GM12878 (cell line): ENCODE measurements around the gene ZNF547. TPM values are rescaled to one million over a fixed set of nuclear protein-coding genes. Genes with fewer than 3 reads are reported as not detected.

Experiments used
- ATAC-seq: fragments of 200-7000 bp; cut with Tn5 transposase; 3 replicates; pipeline ENCODE4 v1.9.1; 2020; ENCODE audit warnings: mild to moderate bottlenecking, moderate library complexity
- Bru-seq: library from RNA; stranded (reverse); fragments of 400-500 nt; gene quantifications from one replicate; lab custom pipeline; 2021; lab: Mats Ljungman, UMichigan
- BruChase-seq, 2 experiments: library from RNA; stranded (reverse); fragments of 400-500 nt; gene quantifications; one replicate each; lab custom pipeline; 2021; lab: Mats Ljungman, UMichigan
- BruUV-seq: library from RNA; stranded (reverse); fragments of 400-500 nt; replicated peaks from 2 replicates; lab custom pipeline; 2021; lab: Mats Ljungman, UMichigan
- CTCF ChIA-PET: fragments of 300-600 bp; sonication (Branson Sonifier 250); formaldehyde crosslinking; extraction: SDS; loops from one replicate; lab custom pipeline; 2021; ENCODE audit warnings: inconsistent platforms; lab: Yijun Ruan, JAX
- POLR2A ChIA-PET: fragments of 350-600 bp; formaldehyde crosslinking; extraction: SDS; loops from one replicate; lab custom pipeline; 2021; ENCODE audit warnings: inconsistent platforms; lab: Charles Lee
- RAD21 ChIA-PET: fragments of 300-600 bp; sonication (Branson Sonifier 250); formaldehyde crosslinking; loops from one replicate; lab custom pipeline; 2023; ENCODE audit warnings: antibody characterized with exemption; ENCODE audit not compliant: unreplicated experiment; lab: Charles Lee
- SMC1A ChIA-PET: fragments of 300-600 bp; sonication (Branson Sonifier 250); formaldehyde crosslinking; loops from one replicate; lab custom pipeline; 2023; ENCODE audit not compliant: unreplicated experiment, uncharacterized antibody; lab: Charles Lee
- DNase-seq: peaks from one replicate; pipeline ENCODE4 v3.0.0-alpha.2; 2011; ENCODE audit warnings: low read depth, low spot score
- FAIRE-seq: peaks from 3 replicates; lab custom pipeline; 2011; peaks lifted over from hg19 to GRCh38; lab: Jason Lieb, UNC
- H2AFZ ChIP-seq: 2 replicates; pipeline ENCODE4 v1.6.0; 2011; ENCODE audit warnings: low read depth, low read length, control low read depth; ENCODE audit not compliant: control insufficient read depth
- H3K27ac ChIP-seq: 2 replicates; pipeline ENCODE4 v1.5.1; 2011; ENCODE audit warnings: control low read depth; ENCODE audit not compliant: control insufficient read depth, insufficient read depth
- H3K27me3 ChIP-seq, 2 experiments: replicated peaks in 1 of 2; 2 replicates each; pipeline versions ENCODE4 v1.6.0 to v1.6.1; 2011; ENCODE audit warnings: low read length in 1 of 2; ENCODE audit not compliant: control insufficient read depth in 2 of 2, insufficient read depth in 2 of 2
- H3K36me3 ChIP-seq, 2 experiments: 2 replicates each; pipeline ENCODE4 v1.5.1; 2011; ENCODE audit warnings: low read length in 1 of 2; ENCODE audit not compliant: control insufficient read depth in 2 of 2, insufficient read depth in 2 of 2
- H3K4me1 ChIP-seq: 2 replicates; pipeline ENCODE4 v1.6.1; 2011; ENCODE audit warnings: mild to moderate bottlenecking, low read length, moderate library complexity, mixed read lengths; ENCODE audit not compliant: control insufficient read depth, insufficient read depth
- H3K4me2 ChIP-seq: 2 replicates; pipeline ENCODE4 v1.6.0; 2011; ENCODE audit warnings: control low read depth; ENCODE audit not compliant: control insufficient read depth, insufficient read depth
- H3K4me3 ChIP-seq: fragments of 200-600 bp; sonication (generic); 2 replicates; pipeline ENCODE4 v1.5.1; 2016
- H3K79me2 ChIP-seq: 2 replicates; pipeline ENCODE4 v1.6.0; 2011; ENCODE audit warnings: low read length; ENCODE audit not compliant: control insufficient read depth, insufficient read depth
- H3K9ac ChIP-seq: 2 replicates; pipeline ENCODE4 v1.8.0; 2011; ENCODE audit warnings: low read length, control low read depth, mixed read lengths; ENCODE audit not compliant: control insufficient read depth, insufficient read depth
- H3K9me3 ChIP-seq: replicated peaks from 3 replicates; pipeline ENCODE4 v1.5.1; 2011; ENCODE audit warnings: mild to moderate bottlenecking, low read length; ENCODE audit not compliant: control insufficient read depth, insufficient read depth
- H4K20me1 ChIP-seq: 2 replicates; pipeline ENCODE4 v1.6.0; 2011; ENCODE audit not compliant: control insufficient read depth, insufficient read depth
- BACH1 ChIP-seq: fragments of 450-650 bp; IDR thresholded peaks from 2 replicates; pipeline ENCODE4 v1.6.1; 2017; ENCODE audit warnings: mild to moderate bottlenecking, borderline replicate concordance
- GABPA ChIP-seq: IDR thresholded peaks from 2 replicates; pipeline ENCODE4 v1.6.1; 2014; ENCODE audit warnings: antibody characterized with exemption, low read depth, mild to moderate bottlenecking, inconsistent platforms
- HDAC6 ChIP-seq: fragments of 200-600 bp; sonication (generic); IDR thresholded peaks from one replicate; pipeline ENCODE4 v1.8.0; 2017; ENCODE audit warnings: antibody characterized with exemption; ENCODE audit not compliant: unreplicated experiment
- IKZF2 ChIP-seq, 2 experiments: fragments of 450-650 bp; IDR thresholded peaks; 2 replicates each; pipeline ENCODE4 v1.6.1; 2017; ENCODE audit warnings: mild to moderate bottlenecking in 2 of 2, moderate library complexity in 2 of 2
- MTA3 ChIP-seq: IDR thresholded peaks from 2 replicates; pipeline ENCODE4 v1.6.1; 2012; ENCODE audit warnings: low read length, inconsistent platforms, borderline replicate concordance
- NFXL1 ChIP-seq: fragments of 450-650 bp; IDR thresholded peaks from 2 replicates; pipeline ENCODE4 v1.6.1; 2017; ENCODE audit warnings: antibody characterized with exemption, mild to moderate bottlenecking, borderline replicate concordance
- NR2F1 ChIP-seq: fragments of 450-650 bp; conservative IDR thresholded peaks from 2 replicates; pipeline ENCODE4 v1.6.1; 2017; ENCODE audit warnings: mild to moderate bottlenecking
- RB1 ChIP-seq: fragments of 450-650 bp; formaldehyde crosslinking; IDR thresholded peaks from 2 replicates; pipeline ENCODE4 v1.6.1; 2017; ENCODE audit warnings: mild to moderate bottlenecking, borderline replicate concordance
- RCOR1 ChIP-seq: conservative IDR thresholded peaks from 2 replicates; pipeline ENCODE4 v1.6.1; 2012; ENCODE audit warnings: low read depth, low read length, improper control_type of control experiment
- RELB ChIP-seq: fragments of 450-650 bp; IDR thresholded peaks from 2 replicates; pipeline ENCODE4 v1.6.1; 2017; ENCODE audit warnings: low read depth, mild to moderate bottlenecking, moderate library complexity
- SPI1 ChIP-seq: IDR thresholded peaks from 2 replicates; pipeline ENCODE4 v1.6.1; 2011; ENCODE audit warnings: low read depth, mild to moderate bottlenecking, low read length, moderate library complexity, borderline replicate concordance; ENCODE audit not compliant: insufficient read depth
- TARDBP ChIP-seq: IDR thresholded peaks from 2 replicates; pipeline ENCODE4 v1.6.1; 2016; ENCODE audit warnings: borderline replicate concordance
- TBL1XR1 ChIP-seq: IDR thresholded peaks from 2 replicates; pipeline ENCODE4 v1.6.1; 2012; ENCODE audit warnings: low read depth, low read length, improper control_type of control experiment
- TCF7 ChIP-seq: IDR thresholded peaks from 2 replicates; pipeline ENCODE4 v1.6.1; 2014; ENCODE audit warnings: antibody characterized with exemption, borderline replicate concordance
- WRNIP1 ChIP-seq: IDR thresholded peaks from 2 replicates; pipeline ENCODE4 v1.6.1; 2011; ENCODE audit warnings: low read depth, low read length, improper control_type of control experiment, borderline replicate concordance
- ZNF24 ChIP-seq: fragments of 450-650 bp; IDR thresholded peaks from 2 replicates; pipeline ENCODE4 v1.6.1; 2017; ENCODE audit warnings: antibody characterized with exemption, mild to moderate bottlenecking
- WGBS: methylation state at CpG from one replicate; pipeline ENCODE4 v1.1.6; 2016; ENCODE audit warnings: low lambda C conversion rate; ENCODE audit not compliant: insufficient replicate concordance, insufficient coverage; ENCODE audit errors: missing lambda C conversion rate; 5-methylcytosine and 5-hydroxymethylcytosine counted together
- in situ Hi-C: fragments of 300-500 bp; cut with MboI; formaldehyde crosslinking; loops from 9 replicates; pipeline ENCODE4 v1.14.3; 2018; ENCODE audit warnings: mixed read lengths
- intact Hi-C: fragments of 100-400 bp; cut with micrococcal nuclease; formaldehyde crosslinking; loops from one replicate; pipeline ENCODE4 v1.14.2; 2022; ENCODE audit not compliant: unreplicated experiment
- long read RNA-seq, 2 experiments: library from polyadenylated mRNA; unstranded; transcript quantifications; one replicate each; pipeline ENCODE4 v2.0.0, GENCODE V29; 2019 to 2020
- polyA minus RNA-seq, 3 experiments: library from RNA; depleted of rRNA, polyadenylated mRNA; stranded (reverse); fragments of >200 nt; gene quantifications; 2 replicates each; pipeline ENCODE4 v1.2.3, GENCODE V29; 2011
- polyA plus RNA-seq, 11 experiments: library from polyadenylated mRNA; depleted of rRNA in 4 of 11; unstranded in 6 of 11; stranded (reverse) in 5 of 11; fragments of >200 nt; fragmentation: Nextera tagmentation in 4 of 11; fragmentation: Illumina TruSeq in 1 of 11; extraction: Ambion mirVana in 4 of 11; extraction: Trizol in 1 of 11; gene quantifications; 1 replicate in 1 of 11; 2 replicates in 10 of 11; pipeline versions ENCODE4 v1.2.1 to v1.2.3, GENCODE V29; 2011 to 2016; ENCODE audit warnings: inconsistent platforms in 2 of 11, missing spikeins in 2 of 11, low read depth in 1 of 11
- total RNA-seq, 4 experiments: library from RNA; depleted of rRNA in 3 of 4; stranded (reverse); fragments of >200 nt in 3 of 4; fragmentation: Illumina TruSeq in 1 of 4; extraction: Trizol in 1 of 4; gene quantifications; 2 replicates each; pipeline versions ENCODE4 v1.2.1 to v1.2.3, GENCODE V29; 2013 to 2021
- TF ChIP-seq, protein P1 (sequence below): IDR thresholded peaks from 2 replicates; pipeline ENCODE4 v1.6.1; 2012; ENCODE audit warnings: low read depth, low read length, improper control_type of control experiment

Gene ZNF547
- total RNA-seq (2013; cell fraction: nucleolus; rRNA removed), result 13.6 and 15.1 TPM in 2 replicates
- total RNA-seq (2014; rRNA removed) (4.1 and 4.6 TPM in 2 replicates), total RNA-seq (2014; rRNA removed; fragmentation: Illumina TruSeq; extraction: Trizol) (4.3 and 4.4 TPM in 2 replicates), total RNA-seq (2021) (2.6 and 3.0 TPM in 2 replicates), polyA plus RNA-seq (2011; rRNA removed) (5.6 and 6.0 TPM in 2 replicates), polyA plus RNA-seq (2014; fragmentation: Illumina TruSeq; extraction: Trizol) (1.9 and 2.7 TPM in 2 replicates), polyA plus RNA-seq (2014; fragmentation: Nextera tagmentation; extraction: Ambion mirVana) (1 to 10 TPM; 2.3 to 3.5 TPM), polyA plus RNA-seq (2014; rRNA removed) (2.7 TPM in 2 replicates), polyA plus RNA-seq (2016; fragmentation: Nextera tagmentation; extraction: Ambion mirVana) (1 to 10 TPM; 2.7 to 3.7 TPM), polyA minus RNA-seq (2011; rRNA and poly(A)+ RNA removed) (7.8 and 9.6 TPM in 2 replicates), Bru-seq, nascent RNA (percentile 64 among the genes with signal in this experiment), BruChase-seq, experiment 1, labeled RNA remaining after a 6-hour chase (percentile 70 among the genes with signal in this experiment), BruChase-seq, experiment 2, labeled RNA remaining after a 2-hour chase (percentile 80 among the genes with signal in this experiment)
- 0.87 TPM for polyA plus RNA-seq (2011; ENCODE audit: low read depth)
- polyA plus RNA-seq (2011; cell fraction: cytosol; rRNA removed), result 4.3 and 4.8 TPM in 2 replicates
- polyA plus RNA-seq (2011; cell fraction: nucleus; rRNA removed), result 4.3 and 5.4 TPM in 2 replicates
- polyA plus RNA-seq (2012), result 2.1 and 2.5 TPM in 2 replicates
- polyA minus RNA-seq (2011; cell fraction: cytosol; rRNA and poly(A)+ RNA removed), result 1.9 TPM in 1 of 2 replicates, not detected in the other
- polyA minus RNA-seq (2011; cell fraction: nucleus; rRNA and poly(A)+ RNA removed), result 2.7 and 3.0 TPM in 2 replicates
- long read RNA-seq, experiment 1, partial matches to known transcripts, result 0 of 4 reads
- long read RNA-seq, experiment 1, other reads (novel, unspliced or antisense), result 0 of 4 reads
- long read RNA-seq, experiment 2, transcript ZNF547-201 (4 exons, 2,739 nt), result major isoform, 22 of 25 reads
- long read RNA-seq, experiment 2, partial matches to known transcripts, result 0 of 25 reads
- long read RNA-seq, experiment 2, other reads (novel, unspliced or antisense), result 1 of 25 reads

DNA sequence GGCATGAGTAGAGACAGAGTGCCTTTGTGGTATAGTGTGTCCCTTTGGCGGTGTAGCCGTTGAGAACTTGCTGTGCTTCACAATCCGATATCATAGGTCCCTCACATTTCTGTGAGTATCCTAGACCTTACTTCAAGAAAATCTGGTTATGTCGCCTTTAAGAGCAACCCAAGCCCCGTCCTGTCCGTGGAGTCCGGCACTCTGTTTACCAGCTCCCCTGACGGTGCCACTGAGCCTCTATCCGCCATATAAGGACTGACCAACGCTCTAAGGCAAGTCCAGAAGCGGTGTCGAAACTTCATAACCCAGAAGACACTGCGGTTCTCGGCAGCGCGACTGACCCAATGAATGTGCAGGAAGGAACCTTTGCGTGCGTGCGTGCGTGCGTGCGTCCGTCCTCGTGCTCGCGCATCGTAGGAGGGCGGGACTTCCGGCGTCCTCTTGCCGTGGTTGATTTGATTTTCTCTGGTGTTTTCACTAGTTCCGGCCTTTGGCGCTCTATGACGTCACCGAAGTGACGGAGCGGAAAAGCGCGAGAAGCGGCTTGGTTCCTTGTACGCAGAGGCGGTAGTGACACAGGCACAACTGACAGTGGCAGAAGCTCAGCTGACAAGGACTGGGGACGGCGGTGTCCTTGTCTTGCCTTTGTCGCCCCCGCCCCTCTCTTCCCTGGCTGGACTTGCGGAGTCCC lies at the start of gene ZNF547, which contains the start of gene TRAPPC2B:
TSS of gene ZNF547 (plus strand) at position 555 of the 691 bp plus-strand sequence. CDS start 5,005 bp downstream, outside the sequence.
TSS of gene TRAPPC2B (plus strand) at position 555 of the 691 bp plus-strand sequence. CDS start 1,283 bp downstream, outside the sequence.
- Histone ChIP-seq H3K4me2 (peak within 1 kb of the TSS; percentile 90), H3K4me3 (peak within 1 kb of the TSS; percentile 72), H4K20me1 (no peaks in the 10 kb centered on the region), H3K36me3 (no peaks in the 10 kb centered on the region; a peak in 2 of 4 replicates), H3K9ac (peak within 1 kb of the TSS; percentile 72), H2AFZ (peak within 1 kb of the TSS; percentile 99), H3K27me3 (no peaks in the 10 kb centered on the region), H3K9me3 (no peaks in the 10 kb centered on the region; the same call in 2 of the 3 replicates), H3K4me1 (no peaks in the 10 kb centered on the region), H3K79me2 (peaks cover 5% of the 10 kb centered on the region), H3K27ac (peak within 1 kb of the TSS; percentile 78)
- ChIA-PET CTCF (interaction anchor here (0.6 to 1.9 kb wide), 5 partner anchors 12 to 43 kb away, joined by 3 to 6 read pairs (median 5); partner anchors contain the start of genes ZNF304, ZNF543 and ZNF548), SMC1A (interaction anchor here (0.6 to 1.6 kb wide), 5 partner anchors 10 to 261 kb away, joined by 3 to 4 read pairs (median 3); no protein-coding TSS in a partner anchor), RAD21 (interaction anchor here (1.6 kb wide), 1 partner anchor 12 kb away, joined by 5 read pairs; the partner anchor contains the start of gene ZNF304), POLR2A (interaction anchor here (1.4 kb wide), 2 partner anchors 12 to 26 kb away, joined by 4 to 5 read pairs; partner anchors contain the start of gene ZNF304)
- DNase-seq (peak; percentile 98), ATAC-seq (peak; percentile 100), FAIRE-seq (peak; percentile 99)
- intact Hi-C loops, result loop anchor here (1.0 kb wide), 2 partner anchors 26 to 83 kb away; partner anchors contain the start of genes ZNF460 and ZNF548
- 4% methylated on average over 47 of the region's 47 CpGs for WGBS
- in situ Hi-C loops, result no loop called here
- no TSS peak for BruUV-seq
- TF ChIP-seq RELB (peak; percentile 69; the same call in 1 of the 2 replicates), WRNIP1 (no peak), NR2F1 (no peak), ZNF24 (no peak), RCOR1 (no peak), MTA3 (no peak), TBL1XR1 (no peak), RB1 (peak; percentile 11; the same call in 1 of the 2 replicates), IKZF2 (IDR thresholded peaks at IDR 0.05) (no peak), BACH1 (peak; percentile 12; the same call in 1 of the 2 replicates), SPI1 (peak; percentile 12; the same call in 1 of the 2 replicates), TARDBP (0 out of 2 replicates have a peak, but pooled peaks have one; percentile 9), TCF7 (no peak), NFXL1 (no peak), GABPA (peak; percentile 96), HDAC6 (no peak)
- TF ChIP-seq, protein P1, sequence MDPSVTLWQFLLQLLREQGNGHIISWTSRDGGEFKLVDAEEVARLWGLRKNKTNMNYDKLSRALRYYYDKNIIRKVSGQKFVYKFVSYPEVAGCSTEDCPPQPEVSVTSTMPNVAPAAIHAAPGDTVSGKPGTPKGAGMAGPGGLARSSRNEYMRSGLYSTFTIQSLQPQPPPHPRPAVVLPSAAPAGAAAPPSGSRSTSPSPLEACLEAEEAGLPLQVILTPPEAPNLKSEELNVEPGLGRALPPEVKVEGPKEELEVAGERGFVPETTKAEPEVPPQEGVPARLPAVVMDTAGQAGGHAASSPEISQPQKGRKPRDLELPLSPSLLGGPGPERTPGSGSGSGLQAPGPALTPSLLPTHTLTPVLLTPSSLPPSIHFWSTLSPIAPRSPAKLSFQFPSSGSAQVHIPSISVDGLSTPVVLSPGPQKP, result peak; percentile 65
